NCI-H1048 (cell line): ENCODE measurements around the gene GRK3.
"Not testable (repeated sequence)": the region's sequence is repeated elsewhere in the genome, so short reads cannot be mapped to it uniquely, and the experiment has no call there.

Source experiments
- DNase-seq: peaks from one replicate; lab custom pipeline; 2025; lab: John Stamatoyannopoulos, UW

The GRK3 gene

DNA sequence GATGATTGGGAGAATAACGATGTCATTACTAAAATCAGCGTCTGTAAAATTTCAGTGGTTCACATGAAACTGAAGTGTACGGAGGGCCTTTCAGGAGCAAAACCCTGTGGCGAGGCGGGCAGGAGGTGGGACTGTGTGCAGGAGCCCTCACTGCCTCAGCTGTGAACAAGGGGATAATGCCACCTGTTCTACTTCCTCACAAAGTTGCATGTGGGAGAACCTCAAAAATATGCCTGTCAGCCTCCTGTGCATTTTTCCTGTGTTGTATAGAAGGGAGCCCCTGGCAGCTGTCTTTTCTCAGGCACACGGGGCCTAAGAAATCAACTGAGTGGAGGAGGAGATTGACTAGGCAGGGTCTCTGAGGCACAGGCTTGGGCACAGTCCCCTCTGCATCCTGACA lies 134.5 kb downstream of the GRK3 start:
- no peak for DNase-seq

DNA sequence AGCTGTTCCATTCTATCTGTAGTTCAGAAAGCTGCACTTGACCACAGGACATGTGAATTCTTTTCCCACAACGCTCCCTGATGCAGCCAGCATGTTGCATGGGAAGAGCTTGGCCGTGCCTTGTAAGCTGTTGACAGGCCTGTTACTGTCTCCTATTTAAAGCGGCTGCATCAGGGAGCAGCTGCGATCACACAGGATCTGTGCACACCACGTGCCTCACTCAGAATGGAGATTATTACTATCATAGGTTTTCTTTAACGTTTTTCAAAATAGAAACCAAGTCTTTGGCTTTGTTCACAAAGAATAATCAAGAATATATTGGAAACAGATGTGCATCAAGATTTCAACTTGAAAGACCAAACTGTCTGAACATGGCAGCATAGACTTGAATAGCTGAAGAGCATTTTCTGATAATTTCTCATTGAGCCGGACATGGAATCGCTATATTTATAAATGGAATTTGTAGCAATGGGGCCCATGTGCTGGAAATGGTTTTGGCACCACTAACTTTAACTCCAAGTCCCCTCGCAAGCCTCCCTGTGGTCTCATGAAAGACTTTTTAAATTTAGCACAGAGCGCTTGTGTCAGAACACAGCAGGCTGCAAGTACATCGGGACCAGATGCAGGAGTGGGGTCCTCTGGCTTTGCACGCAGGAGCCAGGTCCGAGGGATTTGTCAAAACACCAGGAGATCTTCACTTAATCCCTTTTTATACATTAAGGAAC lies 136.7 kb downstream of the GRK3 start:
- DNase-seq, result no peak

GRCh38 chr22:25702040-25702439 lies 137.6 kb downstream of the GRK3 start:
- DNase-seq, result no peak

- no peak for DNase-seq
Observed at GRCh38 chr22:25702571-25703167, 138.2 kb downstream of the GRK3 start.

GRCh38 chr22:25704701-25705100 lies 140.2 kb downstream of the GRK3 start:
- no peak for DNase-seq

DNA sequence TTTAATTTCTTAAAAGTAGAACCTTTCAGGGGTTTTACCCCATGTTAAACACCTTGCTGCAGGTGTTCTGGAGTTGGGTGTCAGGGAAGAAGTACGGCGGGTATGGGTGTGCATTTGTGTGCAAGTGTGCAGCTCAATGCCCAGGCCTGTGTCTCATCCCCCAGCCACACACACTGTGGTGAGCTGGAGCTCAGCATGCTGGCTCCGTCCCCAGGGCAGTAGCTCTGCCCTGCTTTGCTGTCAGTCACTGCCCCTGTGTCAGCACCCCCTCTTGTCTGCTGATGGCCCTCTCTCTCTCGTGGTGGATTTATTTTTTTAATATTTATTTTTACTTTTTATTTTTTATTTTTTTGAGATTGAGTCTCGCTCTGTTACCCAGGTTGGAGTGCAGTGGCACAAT lies 141.7 kb downstream of the GRK3 start:
- DNase-seq, result no peak

- DNase-seq, result not testable (repeated sequence)
Observed at GRCh38 chr22:25708430-25708829, 144.0 kb downstream of the GRK3 start.

DNA sequence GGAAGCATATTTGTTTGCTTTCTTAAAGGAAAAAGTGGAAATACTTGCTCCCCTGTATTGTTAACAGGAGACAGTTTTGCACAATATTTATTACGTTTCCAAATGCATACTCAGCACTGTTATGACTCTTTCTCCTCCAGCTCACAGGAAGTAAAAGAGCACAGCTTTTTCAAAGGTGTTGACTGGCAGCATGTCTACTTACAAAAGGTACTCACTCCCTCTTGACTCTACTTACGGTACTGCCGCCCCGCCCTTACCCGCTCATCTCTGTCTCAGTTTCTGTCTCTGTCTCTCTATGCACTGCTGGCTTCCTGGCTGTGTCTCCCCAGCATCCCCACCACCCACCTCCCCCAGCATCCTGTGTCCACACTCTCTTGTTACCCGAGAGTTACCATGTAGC lies 145.3 kb downstream of the GRK3 start:
- DNase-seq, result no peak

DNA sequence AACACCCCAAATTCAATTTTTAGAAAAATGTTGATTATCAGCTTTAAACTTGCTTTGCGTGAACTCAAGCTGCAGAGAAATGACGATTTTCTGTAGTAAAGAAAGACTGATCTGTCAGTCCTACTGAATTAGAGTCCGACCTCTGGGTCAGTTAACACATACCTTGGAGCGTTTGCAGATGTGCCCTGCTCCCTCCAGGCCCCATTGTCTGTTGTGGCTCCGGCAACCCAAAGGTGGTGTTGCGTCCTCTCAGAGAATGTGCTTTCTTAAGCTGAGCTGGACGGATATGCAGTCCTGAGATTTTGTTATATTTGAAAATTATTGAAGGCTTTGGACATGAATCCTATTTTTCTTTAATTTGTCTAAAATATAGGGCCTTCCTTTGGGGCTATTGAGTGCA lies 146.0 kb downstream of the GRK3 start:
- DNase-seq, result no peak

- DNase-seq, result no peak
Observed at GRCh38 chr22:25711491-25711890, 147.0 kb downstream of the GRK3 start.

- DNase-seq, result no peak
Observed at GRCh38 chr22:25712661-25713400, 148.4 kb downstream of the GRK3 start.

DNA sequence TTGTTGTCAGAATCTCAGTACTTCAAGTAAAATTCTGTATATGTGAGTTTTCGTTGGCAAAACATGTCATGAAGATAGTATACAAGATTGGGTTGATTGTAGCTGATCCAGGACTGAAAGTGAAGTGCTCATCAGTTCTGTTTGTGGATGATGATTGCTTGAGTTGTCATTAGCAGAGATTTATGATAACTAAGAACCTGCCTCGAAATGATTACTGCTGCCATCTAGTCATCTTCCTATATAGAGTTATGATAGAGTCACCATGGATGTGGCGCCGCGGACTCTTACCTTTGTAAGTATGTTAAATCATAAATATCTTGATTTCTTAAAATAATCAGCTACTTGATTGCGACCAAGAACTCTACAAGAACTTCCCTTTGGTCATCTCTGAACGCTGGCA lies 149.6 kb downstream of the GRK3 start:
- no peak for DNase-seq

DNA sequence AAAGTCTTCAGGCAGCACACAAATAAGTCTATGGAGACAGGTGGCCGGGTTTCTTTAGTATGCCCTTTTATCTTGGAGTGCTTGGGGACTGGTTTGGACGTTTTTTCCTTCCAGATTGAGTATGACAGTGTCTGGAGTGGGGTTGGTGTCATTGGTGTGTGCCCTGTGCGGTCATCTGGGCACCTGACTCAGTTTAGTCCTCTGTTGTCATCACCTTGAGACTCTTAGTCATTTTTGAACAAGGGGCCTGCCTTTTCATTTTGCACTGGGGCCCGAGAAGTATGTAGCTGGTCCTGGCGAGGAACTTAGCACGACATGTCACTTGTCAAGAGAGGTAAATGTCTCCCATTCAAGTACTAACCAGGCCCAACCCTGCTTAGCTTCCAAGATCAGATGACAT lies 150.3 kb downstream of the GRK3 start:
- no peak for DNase-seq

DNA sequence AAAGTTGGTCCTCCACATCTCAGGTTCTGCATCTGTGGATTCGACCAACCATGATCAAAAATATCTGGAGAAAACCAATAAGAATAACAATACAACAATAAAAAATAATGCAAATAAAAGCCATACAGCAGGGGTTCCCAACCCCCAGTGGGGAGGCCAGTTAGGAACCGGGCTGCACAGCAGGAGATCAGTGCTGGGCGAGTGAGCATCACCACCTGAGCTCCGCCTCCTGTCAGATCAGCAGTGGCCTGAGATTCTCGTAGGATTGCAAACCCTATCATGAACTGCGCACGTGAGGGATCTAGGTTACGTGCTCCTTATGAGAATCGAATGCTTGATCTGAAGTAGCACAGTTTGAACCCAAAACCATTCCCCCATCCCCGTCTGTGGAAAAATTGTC lies 152.2 kb downstream of the GRK3 start:
- no peak for DNase-seq

DNA sequence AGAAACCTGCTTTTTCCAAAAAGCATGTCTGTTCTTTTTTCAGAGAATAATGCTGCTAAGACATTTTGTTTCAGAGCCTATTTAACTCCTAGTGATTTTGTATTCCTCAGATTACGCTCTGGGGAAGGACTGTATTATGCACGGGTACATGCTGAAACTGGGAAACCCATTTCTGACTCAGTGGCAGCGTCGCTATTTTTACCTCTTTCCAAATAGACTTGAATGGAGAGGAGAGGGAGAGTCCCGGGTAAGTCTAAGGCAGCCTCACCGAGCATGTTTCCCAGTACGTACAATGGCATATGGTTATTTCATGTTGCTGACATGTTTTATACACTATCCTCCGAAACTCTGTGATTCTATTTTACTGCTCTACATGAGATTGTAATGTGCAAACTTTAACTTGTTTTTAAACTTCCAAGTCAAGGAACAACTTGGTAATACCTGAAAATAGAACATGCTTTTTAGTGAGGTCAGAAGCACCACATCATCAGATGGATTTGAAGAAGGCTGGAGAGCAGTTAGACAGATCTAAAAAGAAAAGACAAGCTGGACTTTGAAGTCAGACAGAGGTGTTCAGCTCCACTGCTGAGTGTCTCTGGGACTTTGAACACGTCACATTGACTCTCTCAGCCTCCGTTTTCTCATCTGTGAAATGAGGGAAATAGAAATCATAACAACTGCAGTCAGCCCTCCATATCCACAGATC lies 153.8 kb downstream of the GRK3 start:
- DNase-seq, result no peak

DNA sequence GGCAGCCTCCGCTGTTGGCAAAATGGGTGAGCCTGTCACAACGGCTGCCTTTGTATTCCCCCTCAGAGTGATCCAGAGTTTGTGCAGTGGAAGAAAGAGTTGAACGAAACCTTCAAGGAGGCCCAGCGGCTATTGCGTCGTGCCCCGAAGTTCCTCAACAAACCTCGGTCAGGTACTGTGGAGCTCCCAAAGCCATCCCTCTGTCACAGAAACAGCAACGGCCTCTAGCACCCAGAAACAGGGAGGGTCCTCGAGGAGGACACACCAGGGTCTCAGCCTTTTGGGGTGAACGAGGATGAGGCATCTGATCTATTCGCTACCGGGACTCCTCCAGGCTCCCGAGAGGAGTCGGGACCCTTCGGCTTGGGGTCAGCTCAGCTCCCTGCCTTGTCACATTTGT lies 157.7 kb downstream of the GRK3 start:
- DNase-seq, result no peak

DNA sequence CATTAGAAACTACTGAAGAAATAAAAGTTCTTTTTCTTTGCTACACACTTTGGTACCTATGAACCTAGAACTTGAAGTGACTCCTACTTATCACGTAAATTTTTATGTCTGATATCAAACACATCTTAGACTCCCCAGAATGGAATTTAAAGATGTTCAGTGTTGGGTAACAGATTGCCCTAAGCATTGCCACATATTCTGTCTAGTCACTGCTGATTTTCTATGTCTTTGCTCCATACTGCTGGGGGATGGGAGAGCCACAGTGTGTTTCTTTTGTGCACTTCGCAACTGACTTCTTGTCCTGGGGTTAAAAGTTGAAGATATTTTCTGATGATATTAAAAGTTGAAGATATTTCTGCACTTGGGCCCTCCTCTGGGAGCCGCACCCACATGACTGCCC lies 158.2 kb downstream of the GRK3 start:
- no peak for DNase-seq

DNA sequence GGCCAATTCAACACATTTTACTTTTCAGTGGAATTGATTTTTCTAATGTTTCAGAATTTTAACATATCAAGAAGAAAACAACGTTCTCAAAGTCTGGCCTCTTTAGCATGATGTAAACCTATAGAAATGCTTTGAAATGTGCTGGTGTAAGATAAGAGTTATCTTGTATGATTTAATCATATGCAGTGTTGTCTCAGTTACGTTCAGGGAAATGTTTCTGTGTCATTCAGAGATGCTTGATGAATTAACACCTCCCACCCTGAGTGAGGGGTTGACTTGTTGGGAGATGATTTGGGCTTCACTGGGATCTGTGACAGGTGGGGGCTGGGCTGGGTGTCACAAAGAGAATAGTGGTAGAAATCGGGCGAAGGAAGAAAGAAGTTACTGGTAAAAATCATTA lies 161.8 kb downstream of the GRK3 start:
- DNase-seq, result no peak

- DNase-seq, result no peak
Observed at GRCh38 chr22:25728071-25728470, 163.6 kb downstream of the GRK3 start.

DNA sequence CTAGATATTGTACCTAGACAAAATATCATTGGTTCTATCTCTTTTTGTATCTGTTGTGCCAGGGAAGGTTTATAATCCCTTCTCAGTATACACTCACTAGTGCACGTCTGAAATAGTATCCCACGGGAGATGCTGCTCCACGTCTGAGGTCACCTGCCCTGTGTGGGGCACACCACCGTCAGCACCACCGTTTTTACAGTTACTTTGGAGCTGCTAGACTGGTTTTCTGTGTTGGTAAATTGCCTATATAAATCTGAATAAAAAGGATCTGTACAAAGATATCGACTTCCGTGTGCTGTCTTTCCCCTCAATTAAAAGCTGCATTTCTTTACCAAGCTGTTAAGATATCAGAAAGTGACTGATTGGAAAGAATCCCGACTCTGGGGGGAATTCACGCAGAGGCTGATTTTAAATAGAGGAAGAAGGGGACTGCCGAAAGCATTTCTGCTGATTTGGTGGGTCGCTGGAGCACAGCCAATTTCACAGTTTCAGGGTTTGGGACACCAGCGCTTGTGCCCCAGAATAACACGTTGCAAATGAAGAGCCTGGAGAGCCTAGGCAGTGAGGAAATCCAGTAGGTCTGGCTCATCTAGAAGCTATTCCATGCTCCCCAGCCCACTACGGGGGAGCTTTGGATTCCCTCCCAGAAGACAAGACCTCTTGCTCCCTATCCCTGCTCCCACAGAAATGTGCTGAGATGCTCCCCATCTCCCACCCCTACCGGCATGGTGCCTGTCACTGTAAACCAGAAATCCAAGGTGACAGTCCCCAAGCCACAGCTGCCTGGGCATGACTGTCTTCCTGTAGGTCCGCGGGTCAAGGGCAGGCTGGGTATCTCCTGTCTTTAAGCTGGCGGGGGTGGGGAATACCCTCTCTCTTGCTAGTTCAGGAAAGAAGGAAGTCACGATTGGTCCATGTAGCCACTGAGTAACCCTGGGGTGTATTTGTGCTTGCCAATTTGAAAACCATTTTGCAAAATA lies 164.8 kb downstream of the GRK3 start:
- DNase-seq, result no peak

DNA sequence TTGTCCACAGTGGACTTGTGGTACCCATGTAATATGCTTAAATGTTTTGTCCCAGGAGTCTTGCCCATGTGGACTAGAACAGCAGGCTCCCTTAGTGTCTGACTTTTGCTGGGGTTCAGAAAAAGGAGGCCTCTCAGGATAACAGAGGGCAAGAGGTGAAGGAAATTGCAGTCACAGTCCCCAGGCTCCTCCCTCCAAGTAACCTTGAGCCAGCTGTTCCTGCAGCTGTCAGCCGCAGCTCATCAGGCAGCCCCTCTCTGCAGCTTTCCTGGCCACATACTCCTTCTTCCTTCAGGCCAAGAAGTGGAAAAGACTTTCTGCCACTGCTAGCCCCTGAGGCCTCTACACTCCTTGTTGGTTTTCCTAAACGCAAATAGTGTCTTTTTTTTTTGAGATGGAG lies 171.2 kb downstream of the GRK3 start:
- no peak for DNase-seq
